ENCODE results near the gene EARS2.

DNA sequence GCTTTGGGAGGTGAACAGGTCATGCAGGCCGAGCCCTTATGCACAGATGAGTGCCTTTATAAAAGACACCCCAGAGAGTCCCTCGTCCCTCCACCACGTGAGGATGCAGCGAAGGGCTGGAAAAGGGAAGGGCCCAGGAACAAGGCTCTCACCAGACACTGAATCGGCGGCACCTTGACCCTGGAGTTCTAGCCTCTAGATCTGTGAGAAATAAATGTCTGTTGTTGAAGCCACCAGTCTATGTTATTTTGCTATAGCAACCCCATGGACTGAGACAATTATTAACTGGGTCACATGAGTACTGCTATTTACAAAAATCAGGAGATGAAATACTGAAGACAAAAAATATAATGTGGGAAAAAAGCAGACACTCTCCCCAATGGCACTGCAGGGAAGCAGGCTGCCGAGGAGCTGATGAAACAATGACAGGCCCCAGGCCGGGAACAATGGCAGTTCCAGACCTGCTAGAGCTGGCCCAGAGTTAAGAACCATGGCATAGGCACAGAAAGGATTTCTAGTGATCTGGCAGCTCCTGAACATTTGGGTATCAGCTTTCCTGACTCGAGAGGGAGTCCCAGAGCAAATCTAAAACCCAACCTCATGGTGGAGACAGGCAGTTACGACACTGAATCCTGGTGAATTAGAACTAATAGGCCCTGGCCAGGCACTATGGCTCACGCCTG lies 29.0 kb downstream of the EARS2 start:
- no peak for TF ChIP-seq POLR2A (IDR thresholded peaks at IDR 0.05; ENCODE audit: low read depth, low read length)
- no peak for TF ChIP-seq TAF1 (IDR thresholded peaks at IDR 0.05; ENCODE audit: low read depth, low read length)
- no peak for TF ChIP-seq POLR2AphosphoS5 (IDR thresholded peaks at IDR 0.05; ENCODE audit: low read depth, low read length)
